C4-2B (cell line): ENCODE data around the gene LGR4.

Source experiments
- H3K27ac ChIP-seq: fragments of 450-650 bp; 2 replicates; pipeline ENCODE4 v1.5.1; 2017
- ZFX ChIP-seq: fragments of 450-650 bp; IDR thresholded peaks from 2 replicates; pipeline ENCODE4 v1.6.1; 2017
- TF ChIP-seq, protein P1 (sequence below): fragments of 450-650 bp; conservative IDR thresholded peaks from 2 replicates; pipeline ENCODE4 v1.5.1; 2017; ENCODE audit warnings: mild to moderate bottlenecking

The LGR4 gene

GRCh38 chr11:27421819-27422494 lies 50.6 kb downstream of the LGR4 start:
- H3K27ac ChIP-seq: no peak overlapping the region
- no peak for TF ChIP-seq ZFX
- TF ChIP-seq, protein P1, sequence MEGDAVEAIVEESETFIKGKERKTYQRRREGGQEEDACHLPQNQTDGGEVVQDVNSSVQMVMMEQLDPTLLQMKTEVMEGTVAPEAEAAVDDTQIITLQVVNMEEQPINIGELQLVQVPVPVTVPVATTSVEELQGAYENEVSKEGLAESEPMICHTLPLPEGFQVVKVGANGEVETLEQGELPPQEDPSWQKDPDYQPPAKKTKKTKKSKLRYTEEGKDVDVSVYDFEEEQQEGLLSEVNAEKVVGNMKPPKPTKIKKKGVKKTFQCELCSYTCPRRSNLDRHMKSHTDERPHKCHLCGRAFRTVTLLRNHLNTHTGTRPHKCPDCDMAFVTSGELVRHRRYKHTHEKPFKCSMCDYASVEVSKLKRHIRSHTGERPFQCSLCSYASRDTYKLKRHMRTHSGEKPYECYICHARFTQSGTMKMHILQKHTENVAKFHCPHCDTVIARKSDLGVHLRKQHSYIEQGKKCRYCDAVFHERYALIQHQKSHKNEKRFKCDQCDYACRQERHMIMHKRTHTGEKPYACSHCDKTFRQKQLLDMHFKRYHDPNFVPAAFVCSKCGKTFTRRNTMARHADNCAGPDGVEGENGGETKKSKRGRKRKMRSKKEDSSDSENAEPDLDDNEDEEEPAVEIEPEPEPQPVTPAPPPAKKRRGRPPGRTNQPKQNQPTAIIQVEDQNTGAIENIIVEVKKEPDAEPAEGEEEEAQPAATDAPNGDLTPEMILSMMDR: no peak

DNA sequence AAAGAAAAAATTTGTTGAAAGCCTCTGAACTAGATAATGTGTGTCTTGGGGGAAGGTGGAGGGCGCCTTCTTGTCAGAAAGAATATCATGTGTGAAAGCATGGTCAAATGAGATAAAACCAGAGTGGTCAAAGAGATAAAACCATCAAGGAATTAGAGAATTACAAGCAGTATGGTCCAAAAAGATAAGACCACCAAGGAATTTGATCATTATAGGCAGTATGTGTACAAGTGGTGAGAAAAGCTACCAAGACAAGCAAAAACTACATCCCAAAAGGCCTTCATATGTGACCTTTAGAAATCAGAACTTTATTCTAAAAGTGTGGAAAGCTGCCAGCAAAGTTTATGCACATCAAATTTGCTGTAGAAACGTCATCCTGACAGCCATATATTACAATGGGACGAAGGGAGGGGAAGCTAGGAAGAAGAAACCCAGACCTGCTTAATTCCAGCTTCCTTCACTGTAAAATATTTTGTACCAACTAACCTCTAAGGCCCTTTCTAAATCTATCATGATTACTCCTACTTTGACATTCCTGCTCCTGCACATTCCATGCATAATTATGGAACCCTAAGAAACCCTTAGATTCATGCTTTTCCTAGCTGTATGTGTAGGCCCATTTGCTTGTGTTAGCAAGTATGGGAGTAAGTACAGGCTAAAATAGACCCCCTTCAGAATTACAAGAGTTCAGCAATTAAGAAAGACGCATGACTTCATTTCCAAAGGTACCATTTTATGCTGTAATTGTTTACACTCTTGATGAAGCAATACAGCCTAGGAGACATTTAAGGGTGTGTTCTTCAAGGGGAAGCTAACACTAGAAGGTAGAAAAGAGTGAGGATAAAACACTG lies 51.6 kb downstream of the LGR4 start:
- TF ChIP-seq, protein P1: no peak
- TF ChIP-seq ZFX: no peak
- H3K27ac ChIP-seq: no peak overlapping the region

DNA sequence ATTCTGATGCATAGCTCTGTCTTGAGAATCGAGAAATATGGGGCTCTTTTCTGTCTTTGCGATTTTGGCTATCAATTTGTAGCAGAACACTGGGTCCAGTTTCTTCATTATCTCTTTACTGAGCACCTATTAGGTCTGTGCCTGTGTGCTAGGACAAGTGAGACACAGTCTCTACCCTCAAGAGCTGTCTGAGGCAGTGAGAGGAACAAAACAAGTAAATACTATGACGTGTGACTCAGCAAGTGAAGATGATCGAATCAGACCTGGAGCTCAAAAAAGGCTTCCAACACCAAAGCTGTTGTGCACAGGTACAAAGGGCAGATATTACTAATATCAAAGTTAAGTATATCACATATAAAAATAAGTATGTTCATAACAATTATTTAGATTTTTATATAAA lies 52.4 kb downstream of the LGR4 start:
- no peak overlapping the region for H3K27ac ChIP-seq

GRCh38 chr11:27418356-27418755 lies 54.2 kb downstream of the LGR4 start:
- TF ChIP-seq, protein P1: no peak
- no peak for TF ChIP-seq ZFX
- no peak overlapping the region for H3K27ac ChIP-seq

More for the DNA sequence above, 52.4 kb downstream of the LGR4 start:
- TF ChIP-seq, protein P1: no peak
- no peak for TF ChIP-seq ZFX

- peak overlapping the region; percentile 64; the same call in 1 of the 2 replicates for H3K27ac ChIP-seq
These were observed 55.9 kb downstream of the LGR4 start for GRCh38 chr11:27416568-27417176.

DNA sequence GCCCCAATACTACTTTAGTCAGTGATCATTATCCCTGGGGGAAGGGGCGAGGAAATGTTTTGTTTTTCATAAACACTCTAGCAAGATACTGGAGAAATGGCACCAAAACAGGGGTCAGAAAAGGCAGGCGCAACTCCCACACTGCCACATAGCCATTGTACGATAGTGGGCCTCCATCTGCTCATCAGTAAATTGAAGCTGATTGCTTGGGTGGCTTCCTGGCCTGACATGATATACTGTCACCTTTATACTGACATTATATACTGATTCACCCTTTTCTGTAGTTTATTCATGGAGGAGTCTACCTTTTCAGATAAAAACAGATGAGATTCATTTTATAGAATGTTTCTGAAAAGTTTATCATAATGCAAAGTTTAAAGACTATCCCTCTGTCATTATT lies 57.9 kb downstream of the LGR4 start:
- H3K27ac ChIP-seq: no peak overlapping the region
- TF ChIP-seq ZFX: no peak
- TF ChIP-seq, protein P1: no peak

More at GRCh38 chr11:27416568-27417176, 55.9 kb downstream of the LGR4 start:
- TF ChIP-seq ZFX: no peak
- TF ChIP-seq, protein P1: no peak

DNA sequence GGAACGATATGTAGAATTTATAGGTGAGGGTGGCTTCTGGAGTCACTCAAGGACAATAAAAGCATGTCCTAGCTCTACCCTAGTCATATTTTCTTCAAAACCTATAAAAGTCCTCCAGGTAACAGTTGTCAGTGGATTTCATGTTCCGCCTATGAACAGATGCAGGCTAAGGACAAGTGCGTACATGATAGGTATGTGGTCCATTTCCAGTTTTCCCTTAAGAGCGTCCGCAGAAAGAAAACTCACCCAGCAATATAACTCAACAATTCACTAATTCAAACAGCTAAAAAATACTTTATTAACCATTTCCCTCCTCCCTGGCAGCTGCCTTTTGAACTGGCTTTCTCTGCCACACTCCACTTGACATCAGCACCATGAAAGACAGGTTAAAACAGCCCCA lies 59.4 kb downstream of the LGR4 start:
- H3K27ac ChIP-seq: no peak overlapping the region
- TF ChIP-seq ZFX: no peak
- TF ChIP-seq, protein P1: no peak
